Sigmoid colon (tissue), 7 donors: Measurements from ENCODE around the gene CUX1. TPM values are rescaled to one million over a fixed set of nuclear protein-coding genes. Genes with fewer than 3 reads are reported as not detected.

Experiments used
- DNase-seq: peaks from one replicate; pipeline ENCODE4 v3.0.0-alpha.2; 2019
- H3K27ac ChIP-seq, 4 donors: fragments of 200-600 bp; sonication (generic); one replicate each; pipeline ENCODE4 v1.5.1; 2016 to 2019; ENCODE audit warnings: mild to moderate bottlenecking in 1 of 4
- H3K27me3 ChIP-seq, 3 donors: fragments of 200-600 bp; sonication (generic); one replicate each; pipeline ENCODE4 v1.5.1; 2019; ENCODE audit warnings: mild to moderate bottlenecking in 1 of 3
- H3K36me3 ChIP-seq, 4 donors: fragments of 200-600 bp; sonication (generic); one replicate each; pipeline ENCODE4 v1.5.1; 2016 to 2019
- H3K4me1 ChIP-seq, 4 donors: fragments of 200-600 bp; sonication (generic); one replicate each; pipeline ENCODE4 v1.5.1; 2017 to 2019
- H3K4me3 ChIP-seq, 4 donors: fragments of 200-600 bp; sonication (generic); one replicate each; pipeline ENCODE4 v1.5.1; 2017 to 2019; ENCODE audit warnings: mild to moderate bottlenecking in 2 of 4, moderate library complexity in 1 of 4
- H3K9me3 ChIP-seq, 4 donors: fragments of 200-600 bp in 3 of 4; sonication (generic) in 3 of 4; one replicate each; pipeline versions ENCODE4 v1.5.1 to v1.6.1; 2013 to 2019
- CTCF ChIP-seq, 4 experiments: fragments of 450-650 bp in 3 of 4; fragments of 200-600 bp in 1 of 4; IDR thresholded peaks; one replicate each; pipeline ENCODE4 v1.5.1; 2016 to 2019; ENCODE audit warnings: antibody characterized with exemption in 4 of 4, mild to moderate bottlenecking in 3 of 4, moderate library complexity in 2 of 4
- EP300 ChIP-seq, 4 donors: sonication (generic); formaldehyde crosslinking; IDR thresholded peaks; one replicate each; pipeline ENCODE4 v1.6.1; 2017; ENCODE audit warnings: antibody characterized with exemption in 4 of 4
- POLR2A ChIP-seq, 2 donors: fragments of 450-650 bp; IDR thresholded peaks; one replicate each; pipeline ENCODE4 v1.6.1; 2016; ENCODE audit warnings: antibody characterized with exemption in 2 of 2, mild to moderate bottlenecking in 2 of 2, moderate library complexity in 2 of 2
- POLR2AphosphoS5 ChIP-seq, 4 donors: sonication (generic); formaldehyde crosslinking; IDR thresholded peaks; one replicate each; pipeline ENCODE4 v1.6.1; 2017; ENCODE audit warnings: antibody characterized with exemption in 4 of 4
- WGBS, 2 donors: extraction: QIAGEN DNeasy Blood & Tissue Kit; methylation state at CpG; one replicate each; pipeline ENCODE4 v1.1.7; 2013; 5-methylcytosine and 5-hydroxymethylcytosine counted together
- intact Hi-C: fragments of 100-400 bp; cut with DNase I; formaldehyde crosslinking; loops from one replicate; pipeline ENCODE4 v1.15.1; 2023
- polyA plus RNA-seq, 3 donors: library from polyadenylated mRNA; stranded (reverse); fragments of 200-250 nt; gene quantifications; one replicate each; pipeline ENCODE4 v1.2.3, GENCODE V29; 2013
- total RNA-seq, 4 donors: library from RNA; depleted of rRNA; stranded (reverse); fragments of >200 nt; gene quantifications; one replicate each; pipeline ENCODE4 v1.1.0, GENCODE V29; 2016
- donor health status: healthy with polysubstance abuse.
- donor health status: Bipolar disorder and iron deficiency.
- donor health status: healthy.

CUX1 gene
- total and polyA plus RNA-seq, 7 donors = 46.7 to 127 (median 49.9) TPM

- H3K4me3 ChIP-seq = no peak overlapping the region
- H3K9me3 ChIP-seq = no peaks in the 10 kb centered on the region
- no peak for DNase-seq
- H3K4me1 ChIP-seq = peaks cover 0 to 9% (median 2%) of the 10 kb centered on the region in 4 donors
- no peak overlapping the region for H3K27ac ChIP-seq
- no peaks in the 10 kb centered on the region for H3K36me3 ChIP-seq
- intact Hi-C loops = no loop called here
- H3K27me3 ChIP-seq = peaks cover 0 to 37% (median 18%) of the 10 kb centered on the region in 3 donors
- 35 to 67% methylated on average over 11 of the region's 11 CpGs for WGBS, 2 donors
- TF ChIP-seq POLR2AphosphoS5 (IDR thresholded peaks at IDR 0.05) (no peak), CTCF (IDR thresholded peaks at IDR 0.05) (no peak), POLR2A (IDR thresholded peaks at IDR 0.05) (no peak), EP300 (IDR thresholded peaks at IDR 0.05) (no peak)
Observed at GRCh38 chr7:101803203-101804087, 14.0 kb upstream of the CUX1 start.

- intact Hi-C loops = no loop called here
- peaks cover 0 to 9% (median 2%) of the 10 kb centered on the region in 4 donors for H3K4me1 ChIP-seq
- TF ChIP-seq EP300 (IDR thresholded peaks at IDR 0.05) (no peak), POLR2AphosphoS5 (IDR thresholded peaks at IDR 0.05) (no peak), POLR2A (IDR thresholded peaks at IDR 0.05) (no peak), CTCF (IDR thresholded peaks at IDR 0.05) (no peak)
- peaks cover 0 to 37% (median 18%) of the 10 kb centered on the region in 3 donors for H3K27me3 ChIP-seq
- WGBS, 2 donors = 4 to 17% methylated on average over 16 of the region's 16 CpGs
- H3K4me3 ChIP-seq = no peak overlapping the region
- no peak for DNase-seq
- H3K36me3 ChIP-seq = no peaks in the 10 kb centered on the region
- H3K27ac ChIP-seq = no peak overlapping the region
- H3K9me3 ChIP-seq = no peaks in the 10 kb centered on the region
Observed at GRCh38 chr7:101804088-101804963, 13.1 kb upstream of the CUX1 start.

GRCh38 chr7:101804967-101805366 is 12.5 kb upstream of the CUX1 start:
- 20 to 43% methylated on average over 10 of the region's 10 CpGs for WGBS, 2 donors
- no peak for TF ChIP-seq POLR2A (IDR thresholded peaks at IDR 0.05)
- TF ChIP-seq POLR2AphosphoS5 (IDR thresholded peaks at IDR 0.05) = no peak
- no peak for TF ChIP-seq CTCF (IDR thresholded peaks at IDR 0.05)
- intact Hi-C loops = no loop called here

GRCh38 chr7:101812595-101812994 is 4.8 kb upstream of the CUX1 start:
- no peak for DNase-seq
- TF ChIP-seq POLR2AphosphoS5 (IDR thresholded peaks at IDR 0.05) = no peak
- TF ChIP-seq POLR2A (IDR thresholded peaks at IDR 0.05) = no peak
- no peak for TF ChIP-seq CTCF (IDR thresholded peaks at IDR 0.05)
- no peak for TF ChIP-seq EP300 (IDR thresholded peaks at IDR 0.05)
- intact Hi-C loops = loop anchor here (5.0 kb wide), 1 partner anchor 70 kb away; no protein-coding TSS in a partner anchor
- Histone ChIP-seq H3K27ac (no peak overlapping the region), H3K27me3 (no peaks in the 10 kb centered on the region), H3K9me3 (no peaks in the 10 kb centered on the region), H3K36me3 (no peaks in the 10 kb centered on the region), H3K4me1 (peaks cover 0 to 19% (median 9%) of the 10 kb centered on the region in 4 donors), H3K4me3 (no peak overlapping the region)
- WGBS, 2 donors = 90 to 93% methylated on average over 1 of the region's 1 CpG

More at GRCh38 chr7:101804967-101805366, 12.5 kb upstream of the CUX1 start:
- no peak overlapping the region for H3K27ac ChIP-seq
- DNase-seq = no peak
- peaks cover 0 to 9% (median 2%) of the 10 kb centered on the region in 4 donors for H3K4me1 ChIP-seq
- no peak overlapping the region for H3K4me3 ChIP-seq
- no peaks in the 10 kb centered on the region for H3K36me3 ChIP-seq
- peaks cover 0 to 37% (median 18%) of the 10 kb centered on the region in 3 donors for H3K27me3 ChIP-seq
- H3K9me3 ChIP-seq = no peaks in the 10 kb centered on the region
